Measurements from ENCODE around the gene FNDC3B. TPM values are rescaled to one million over a fixed set of nuclear protein-coding genes. Genes with fewer than 3 reads are reported as not detected.

Gene FNDC3B
- total RNA-seq, 4 donors from 2014 or later = 114 to 217 (median 164) TPM

GRCh38 chr3:172135185-172135584, 95.8 kb downstream of the FNDC3B start:
- TF ChIP-seq, protein P1, sequence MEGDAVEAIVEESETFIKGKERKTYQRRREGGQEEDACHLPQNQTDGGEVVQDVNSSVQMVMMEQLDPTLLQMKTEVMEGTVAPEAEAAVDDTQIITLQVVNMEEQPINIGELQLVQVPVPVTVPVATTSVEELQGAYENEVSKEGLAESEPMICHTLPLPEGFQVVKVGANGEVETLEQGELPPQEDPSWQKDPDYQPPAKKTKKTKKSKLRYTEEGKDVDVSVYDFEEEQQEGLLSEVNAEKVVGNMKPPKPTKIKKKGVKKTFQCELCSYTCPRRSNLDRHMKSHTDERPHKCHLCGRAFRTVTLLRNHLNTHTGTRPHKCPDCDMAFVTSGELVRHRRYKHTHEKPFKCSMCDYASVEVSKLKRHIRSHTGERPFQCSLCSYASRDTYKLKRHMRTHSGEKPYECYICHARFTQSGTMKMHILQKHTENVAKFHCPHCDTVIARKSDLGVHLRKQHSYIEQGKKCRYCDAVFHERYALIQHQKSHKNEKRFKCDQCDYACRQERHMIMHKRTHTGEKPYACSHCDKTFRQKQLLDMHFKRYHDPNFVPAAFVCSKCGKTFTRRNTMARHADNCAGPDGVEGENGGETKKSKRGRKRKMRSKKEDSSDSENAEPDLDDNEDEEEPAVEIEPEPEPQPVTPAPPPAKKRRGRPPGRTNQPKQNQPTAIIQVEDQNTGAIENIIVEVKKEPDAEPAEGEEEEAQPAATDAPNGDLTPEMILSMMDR (IDR thresholded peaks at IDR 0.05) = no peak
- no peak for DNase-seq (ENCODE audit: low spot score)
- ATAC-seq (ENCODE audit: low FRiP score) = no peak

GRCh38 chr3:172135820-172136219, 96.4 kb downstream of the FNDC3B start:
- TF ChIP-seq, protein P1 (IDR thresholded peaks at IDR 0.05) = no peak
- DNase-seq (ENCODE audit: low spot score) (no peak), ATAC-seq (ENCODE audit: low FRiP score) (no peak)

GRCh38 chr3:172136330-172136729, 97.0 kb downstream of the FNDC3B start:
- DNase-seq (ENCODE audit: low spot score) = no peak
- TF ChIP-seq, protein P1 (IDR thresholded peaks at IDR 0.05) = no peak
- no peak for ATAC-seq (ENCODE audit: low FRiP score)

GRCh38 chr3:172137287-172138192, 98.2 kb downstream of the FNDC3B start:
- DNase-seq (ENCODE audit: low spot score) (no peak), ATAC-seq (ENCODE audit: low FRiP score) (peak; percentile 61)
- TF ChIP-seq, protein P1 (IDR thresholded peaks at IDR 0.05) = no peak

- TF ChIP-seq, protein P1 (IDR thresholded peaks at IDR 0.05) = no peak
- ATAC-seq (ENCODE audit: low FRiP score) (no peak), DNase-seq (ENCODE audit: low spot score) (no peak)
These were observed 98.8 kb downstream of the FNDC3B start for GRCh38 chr3:172138193-172138537.

- TF ChIP-seq, protein P1 (IDR thresholded peaks at IDR 0.05) = no peak
- no peak for ATAC-seq (ENCODE audit: low FRiP score)
- peak; percentile 55 for DNase-seq (ENCODE audit: low spot score)
These were observed 99.6 kb downstream of the FNDC3B start for GRCh38 chr3:172138792-172139507.

Measured in omental fat pad (tissue), 4 donors.